Epidermal melanocyte (primary cell): ENCODE results near the gene CFAP97D2.
"Not testable (repeated sequence)": the region's sequence is repeated elsewhere in the genome, so short reads cannot be mapped to it uniquely, and the experiment has no call there.

Source experiments
- DNase-seq: peaks from one replicate; pipeline ENCODE4 v3.0.0; 2011; ENCODE audit warnings: low spot score; ENCODE audit not compliant: insufficient read length

CFAP97D2 gene

DNA sequence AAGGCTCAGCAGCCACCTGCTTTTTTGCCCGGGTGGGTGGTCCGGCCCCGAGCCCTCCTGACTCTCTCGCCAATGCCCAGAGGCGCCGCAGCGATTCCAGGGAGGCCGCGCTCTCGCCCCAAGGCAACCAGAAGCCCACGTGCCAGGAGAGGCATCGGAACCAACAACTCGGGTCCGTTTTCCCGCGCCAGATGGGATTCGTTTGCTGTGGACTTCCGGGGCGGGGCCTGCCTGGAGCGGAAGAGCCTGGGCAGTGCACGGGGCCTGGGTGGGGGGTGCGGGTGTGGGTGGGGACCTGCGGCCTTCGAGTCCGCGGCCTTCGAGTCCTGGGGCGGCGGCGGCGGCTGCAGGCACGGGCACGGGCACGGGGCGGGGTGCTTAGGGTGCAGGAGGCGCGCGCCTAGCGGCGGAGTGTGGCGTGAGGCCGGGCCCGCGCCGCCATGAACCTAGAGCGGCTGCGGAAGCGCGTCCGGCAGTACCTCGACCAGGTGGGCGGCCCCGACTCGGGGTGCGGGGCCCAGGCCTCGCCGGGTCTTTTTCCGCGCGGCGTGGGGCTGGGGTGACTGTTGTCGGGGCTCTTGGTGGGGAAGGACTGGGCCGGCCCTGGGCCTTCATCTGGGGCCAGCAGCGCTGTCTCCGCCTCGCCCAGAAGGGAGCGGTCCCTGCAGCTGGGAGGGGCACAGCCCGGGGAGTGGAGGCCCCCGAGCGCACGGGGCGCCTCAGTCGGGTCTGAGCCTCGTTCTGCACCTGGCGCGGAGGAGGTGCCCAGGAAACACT lies 55.8 kb downstream of the CFAP97D2 start, which contains the start of gene CDC16:
CDC16 (plus strand) TSS at position 253 of the 777 bp plus-strand sequence; CDS start at position 441, 188 bp downstream.
- peak; percentile 95 for DNase-seq

DNA sequence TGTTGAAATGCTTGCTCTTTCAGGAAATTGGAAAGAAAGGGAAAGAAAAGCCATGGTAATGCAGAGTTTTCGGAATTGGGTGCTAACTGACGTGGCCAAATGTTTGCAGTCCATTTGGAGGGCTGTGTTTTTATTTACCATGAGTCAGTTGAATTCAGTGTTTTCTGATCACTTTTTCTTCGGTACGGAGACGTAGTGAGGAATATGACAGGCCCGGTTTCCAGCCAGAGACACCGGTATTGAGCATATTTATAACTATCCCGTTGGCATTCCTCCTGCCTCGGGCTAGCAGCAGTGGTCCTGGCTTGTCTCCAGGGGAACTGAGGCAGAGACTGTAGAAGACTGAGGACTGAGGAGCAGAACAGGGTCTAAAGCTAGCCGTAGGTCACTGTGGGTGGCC lies 56.6 kb downstream of the CFAP97D2 start:
- no peak for DNase-seq

DNA sequence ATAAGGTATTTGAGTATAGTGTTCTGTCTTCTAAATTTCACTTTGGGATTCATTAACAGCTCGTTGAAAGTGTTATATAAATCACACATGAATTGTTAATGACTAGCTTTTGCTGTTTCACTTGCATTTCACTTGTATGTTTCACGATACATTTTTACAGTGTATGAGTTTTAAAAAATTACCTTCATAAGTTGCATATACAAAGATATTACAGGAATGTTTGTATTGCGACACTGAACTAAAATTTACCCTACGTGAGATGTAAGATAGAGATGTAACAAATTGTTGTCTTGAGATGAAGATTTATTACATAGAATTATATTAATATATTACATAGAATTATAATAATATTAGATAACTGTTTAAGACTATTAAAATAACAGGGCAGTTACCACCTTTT lies 57.2 kb downstream of the CFAP97D2 start:
- no peak for DNase-seq

DNA sequence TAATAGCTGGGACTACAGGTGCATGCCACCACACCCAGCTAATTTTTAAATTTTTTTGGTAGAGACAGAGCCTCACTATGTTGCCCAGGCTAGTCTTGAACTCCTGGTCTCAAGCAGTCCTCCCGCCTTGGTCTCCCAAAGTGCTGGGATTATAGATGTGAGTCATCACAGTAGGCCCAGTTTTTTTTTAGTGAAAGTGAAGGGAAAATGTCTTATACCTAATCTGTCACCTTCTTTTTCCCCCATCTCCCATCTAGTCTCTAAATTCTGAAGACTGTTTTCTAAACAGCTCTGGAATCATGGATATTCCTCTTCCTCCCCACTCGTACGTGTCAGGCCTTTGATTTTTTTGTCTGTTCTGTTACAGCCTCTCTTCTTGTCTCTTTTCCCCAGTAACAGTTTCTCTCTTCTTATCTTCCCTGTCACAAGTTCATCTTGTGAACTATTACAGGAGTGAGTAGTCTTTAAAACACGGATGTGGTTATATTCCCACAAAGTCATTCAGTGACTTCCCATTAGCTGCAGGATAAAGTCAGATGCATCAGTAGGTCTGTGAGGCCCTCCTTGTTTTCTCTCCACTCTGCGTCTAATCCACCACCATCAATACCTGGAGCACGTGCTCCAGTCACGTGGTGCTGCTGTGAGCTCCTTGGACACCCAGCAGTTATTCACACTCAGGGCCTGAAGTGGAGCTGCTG lies 58.5 kb downstream of the CFAP97D2 start:
- DNase-seq = no peak

DNA sequence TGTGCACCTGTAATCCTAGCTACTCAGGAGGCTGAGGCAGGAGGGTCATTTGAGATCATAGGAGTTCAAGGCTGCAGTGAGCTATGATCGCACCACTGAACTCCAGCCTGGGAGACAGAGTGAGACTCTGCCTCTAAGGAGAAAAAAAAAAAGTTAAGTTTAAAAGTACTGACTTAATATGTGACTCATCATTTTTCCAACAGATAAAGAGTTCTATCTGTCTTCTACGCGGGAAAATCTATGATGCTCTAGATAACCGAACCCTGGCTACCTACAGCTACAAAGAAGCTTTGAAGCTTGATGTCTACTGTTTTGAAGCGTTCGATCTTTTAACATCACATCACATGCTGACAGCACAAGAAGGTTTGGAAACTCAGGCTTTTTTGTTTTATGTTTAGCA lies 62.9 kb downstream of the CFAP97D2 start:
- DNase-seq = no peak

DNA sequence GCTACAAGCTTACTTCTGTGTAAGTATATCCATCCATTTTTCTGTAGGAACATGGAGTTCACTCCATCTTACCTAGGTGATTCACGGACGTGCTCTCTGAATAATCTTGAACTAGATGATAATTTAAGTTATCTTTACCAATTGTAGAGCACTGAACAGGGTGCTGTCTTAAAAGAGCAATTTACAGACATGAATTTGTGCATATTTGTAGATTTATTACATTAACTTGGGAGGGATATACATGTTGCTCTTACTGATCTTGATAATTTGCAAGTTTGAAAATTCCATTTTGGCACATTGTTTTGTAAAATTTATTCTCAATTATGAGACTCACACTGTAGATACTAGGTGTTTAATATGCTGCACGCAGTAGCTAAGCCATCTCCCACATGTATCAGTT lies 64.9 kb downstream of the CFAP97D2 start:
- no peak for DNase-seq

DNA sequence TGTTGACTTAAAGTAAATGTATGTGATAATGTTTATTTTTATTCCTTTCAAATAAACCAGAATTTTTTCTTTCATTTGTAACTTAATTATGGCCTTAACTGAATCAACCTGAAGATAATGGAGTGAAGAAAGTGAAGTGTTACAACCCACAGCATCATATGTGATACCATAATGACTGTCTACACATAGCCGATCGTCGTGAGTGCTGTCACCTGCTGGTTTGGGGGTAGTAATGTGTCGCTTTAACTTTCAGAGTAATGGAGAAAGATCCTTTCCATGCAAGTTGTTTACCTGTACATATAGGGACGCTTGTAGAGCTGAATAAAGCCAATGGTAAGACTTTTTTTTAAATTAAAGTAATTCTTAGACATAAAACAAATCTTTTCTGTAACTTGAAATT lies 65.6 kb downstream of the CFAP97D2 start:
- DNase-seq = no peak

DNA sequence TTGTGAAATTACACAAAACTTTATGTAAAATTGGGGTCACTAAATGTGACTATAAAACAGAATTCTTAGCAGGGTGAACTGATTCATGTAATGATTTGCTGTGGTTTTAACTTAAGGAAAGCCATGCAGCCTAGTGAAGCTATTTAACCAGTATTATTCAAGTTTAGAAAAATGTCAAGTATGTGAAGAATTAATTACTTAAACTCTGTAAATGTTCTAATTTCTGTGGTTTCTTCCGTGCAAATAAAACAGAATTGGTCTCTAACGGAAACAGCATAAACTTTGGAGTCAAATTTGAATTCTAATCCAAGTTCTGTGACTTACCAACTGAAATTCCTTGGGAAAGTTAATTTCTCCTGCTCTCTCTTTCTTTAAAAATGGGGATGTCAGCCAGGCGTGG lies 69.0 kb downstream of the CFAP97D2 start:
- no peak for DNase-seq

DNA sequence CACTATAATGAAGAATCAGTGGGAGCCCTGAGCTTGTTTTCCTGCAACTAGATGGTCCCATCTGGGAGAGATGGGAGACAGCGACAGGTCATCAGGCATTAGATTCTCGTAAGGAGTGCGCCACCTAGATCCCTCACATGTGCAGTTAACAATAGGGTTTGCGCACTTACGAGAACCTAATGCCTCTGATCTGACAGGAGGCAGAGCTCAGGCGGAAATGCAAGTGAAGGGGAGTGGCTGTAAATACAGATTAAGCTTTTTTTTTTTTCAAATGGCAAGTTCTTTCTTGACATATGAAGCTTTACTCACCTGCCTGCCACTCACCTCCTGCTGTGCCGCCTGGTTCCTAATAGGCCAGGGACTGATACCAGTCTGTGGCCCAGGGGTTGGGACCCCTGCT lies 70.0 kb downstream of the CFAP97D2 start:
- DNase-seq = no peak

DNA sequence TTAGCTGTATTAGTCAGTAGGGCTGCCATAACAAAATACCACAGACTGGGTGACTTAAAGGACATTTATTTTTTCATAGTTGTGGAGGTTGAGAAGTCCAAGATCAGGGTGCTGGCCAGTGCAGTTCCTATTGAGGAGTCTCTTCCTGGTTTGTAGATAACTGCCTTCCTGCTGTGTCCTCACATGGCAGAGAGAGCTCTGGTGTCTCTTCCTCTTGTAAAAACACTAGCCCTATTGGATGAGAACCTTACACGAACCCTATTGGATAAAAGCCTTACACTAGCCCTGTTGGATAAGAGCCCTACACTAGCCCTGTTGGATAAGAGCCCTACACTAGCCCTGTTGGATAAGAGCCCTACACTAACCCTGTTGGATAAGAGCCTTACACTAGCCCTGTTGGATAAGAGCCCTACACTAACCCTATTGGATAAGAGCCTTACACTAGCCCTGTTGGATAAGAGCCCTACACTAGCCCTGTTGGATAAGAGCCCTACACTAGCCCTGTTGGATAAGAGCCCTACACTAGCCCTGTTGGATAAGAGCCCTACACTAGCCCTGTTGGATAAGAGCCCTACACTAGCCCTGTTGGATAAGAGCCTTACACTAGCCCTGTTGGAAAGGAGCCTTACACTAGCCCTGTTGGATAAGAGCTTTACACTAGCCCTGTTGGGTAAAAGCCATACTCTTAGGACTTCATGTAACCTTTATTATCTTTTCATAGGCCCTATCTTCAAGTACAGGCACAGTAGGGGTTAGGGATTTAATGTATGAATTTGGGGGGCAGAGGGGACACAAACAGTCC lies 72.8 kb downstream of the CFAP97D2 start:
- not testable (repeated sequence) for DNase-seq

DNA sequence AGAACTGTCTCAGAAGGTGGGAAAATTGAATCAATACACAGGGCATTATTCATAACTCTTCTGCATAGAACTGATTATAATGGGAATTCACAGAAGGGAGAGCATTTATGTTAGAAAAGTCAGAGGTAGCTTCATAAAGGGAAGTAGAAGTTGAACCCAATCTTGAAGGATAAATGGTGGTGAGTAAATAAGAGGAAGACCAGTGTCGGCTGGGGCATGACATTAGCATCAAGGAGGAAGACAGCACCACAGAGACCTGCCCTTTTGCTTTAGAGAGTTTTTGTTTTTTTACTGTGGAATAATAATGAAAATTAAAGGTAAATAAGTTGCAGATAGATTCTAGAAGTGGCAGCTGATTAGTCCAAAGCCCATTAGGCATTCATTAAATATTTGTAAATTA lies 77.5 kb downstream of the CFAP97D2 start:
- no peak for DNase-seq

DNA sequence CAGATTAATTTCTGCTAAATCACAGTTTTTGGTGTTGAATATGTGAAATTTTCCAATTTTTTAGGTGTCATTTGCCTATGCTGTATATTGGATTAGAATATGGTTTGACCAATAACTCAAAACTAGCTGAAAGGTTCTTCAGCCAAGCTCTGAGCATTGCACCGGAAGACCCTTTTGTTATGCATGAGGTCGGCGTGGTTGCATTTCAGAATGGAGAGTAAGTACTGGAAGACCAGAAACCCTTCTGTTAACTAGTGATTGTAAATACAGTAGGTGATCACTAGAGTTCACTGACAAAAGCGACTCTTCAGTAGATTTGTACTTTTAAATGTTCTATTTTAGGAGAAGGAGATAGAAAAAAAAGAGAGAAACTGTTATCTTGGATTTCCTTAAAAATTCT lies 78.0 kb downstream of the CFAP97D2 start:
- no peak for DNase-seq

DNA sequence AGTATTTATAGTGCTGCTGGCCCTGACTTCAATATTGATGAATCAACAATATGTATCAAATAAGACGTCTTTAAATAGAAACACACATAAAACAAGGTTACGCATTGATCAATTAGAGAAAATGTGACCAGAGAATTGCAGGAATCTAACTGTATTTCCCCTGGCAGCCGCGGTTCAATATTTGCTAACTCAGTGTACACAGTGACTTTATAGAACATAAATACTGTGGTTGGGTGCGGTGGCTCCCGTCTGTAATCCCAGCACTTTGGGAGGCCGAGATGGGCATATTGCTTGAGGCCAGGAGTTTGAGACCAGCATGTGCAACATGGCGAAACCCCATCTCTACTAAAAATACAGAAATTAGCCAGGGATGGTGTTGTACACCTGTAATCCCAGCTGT lies 79.5 kb downstream of the CFAP97D2 start:
- DNase-seq = no peak

DNA sequence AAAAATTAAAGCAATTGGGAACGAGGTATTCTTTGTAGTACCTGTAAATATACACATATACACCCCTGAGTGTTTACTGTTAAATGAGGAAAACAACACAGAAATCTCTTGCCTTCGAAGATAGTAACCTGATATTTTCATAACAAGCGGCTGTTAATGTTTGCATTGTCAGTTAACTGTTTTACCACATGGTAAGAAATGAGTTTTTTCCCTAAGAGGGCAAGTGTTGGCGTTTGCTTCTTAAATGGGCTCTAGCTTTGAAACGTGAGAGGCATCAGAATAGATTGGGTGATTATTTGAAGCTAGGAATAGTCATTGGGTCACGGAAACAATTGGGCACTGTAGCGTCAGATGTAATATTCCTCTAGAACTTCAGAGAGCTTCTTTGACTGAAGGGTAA lies 80.3 kb downstream of the CFAP97D2 start:
- no peak for DNase-seq

DNA sequence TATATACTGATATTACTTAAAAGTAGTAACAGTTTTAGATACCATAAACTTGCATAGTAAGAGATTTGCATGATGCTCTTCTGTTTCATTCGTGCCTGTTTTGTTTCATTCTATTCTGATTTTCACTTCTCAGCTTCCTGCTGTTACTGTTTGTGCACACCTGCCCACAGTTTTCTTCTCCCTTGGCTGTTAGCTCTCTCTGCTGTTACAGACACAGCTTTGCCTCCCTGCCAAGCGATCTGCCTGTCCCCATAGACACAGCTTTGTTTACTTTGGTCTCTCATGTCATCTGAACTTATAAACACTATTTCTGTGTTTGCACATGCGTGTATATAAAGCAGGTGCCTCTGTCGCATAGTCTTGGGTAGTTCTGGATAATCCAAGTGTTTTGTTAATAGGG lies 80.9 kb downstream of the CFAP97D2 start:
- DNase-seq = no peak

DNA sequence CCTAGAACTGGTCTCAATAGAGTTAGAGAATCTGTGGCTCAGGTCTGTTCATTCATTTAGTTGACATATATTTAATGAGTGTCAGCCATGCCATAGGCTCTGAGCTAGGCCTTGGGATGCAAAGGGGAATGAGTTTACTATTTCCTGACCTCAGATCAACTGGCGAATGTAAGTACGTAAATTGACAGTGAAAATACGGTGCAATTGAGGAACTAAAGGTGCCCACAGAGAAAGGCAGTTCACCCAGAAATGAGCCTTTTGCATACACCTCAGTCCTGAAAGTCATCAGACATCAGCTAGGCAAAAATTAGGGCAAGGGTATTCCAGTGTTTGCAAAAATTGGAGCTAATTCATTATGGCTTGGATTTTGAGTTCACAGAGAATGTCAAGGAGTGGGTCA lies 81.8 kb downstream of the CFAP97D2 start:
- DNase-seq = no peak

DNA sequence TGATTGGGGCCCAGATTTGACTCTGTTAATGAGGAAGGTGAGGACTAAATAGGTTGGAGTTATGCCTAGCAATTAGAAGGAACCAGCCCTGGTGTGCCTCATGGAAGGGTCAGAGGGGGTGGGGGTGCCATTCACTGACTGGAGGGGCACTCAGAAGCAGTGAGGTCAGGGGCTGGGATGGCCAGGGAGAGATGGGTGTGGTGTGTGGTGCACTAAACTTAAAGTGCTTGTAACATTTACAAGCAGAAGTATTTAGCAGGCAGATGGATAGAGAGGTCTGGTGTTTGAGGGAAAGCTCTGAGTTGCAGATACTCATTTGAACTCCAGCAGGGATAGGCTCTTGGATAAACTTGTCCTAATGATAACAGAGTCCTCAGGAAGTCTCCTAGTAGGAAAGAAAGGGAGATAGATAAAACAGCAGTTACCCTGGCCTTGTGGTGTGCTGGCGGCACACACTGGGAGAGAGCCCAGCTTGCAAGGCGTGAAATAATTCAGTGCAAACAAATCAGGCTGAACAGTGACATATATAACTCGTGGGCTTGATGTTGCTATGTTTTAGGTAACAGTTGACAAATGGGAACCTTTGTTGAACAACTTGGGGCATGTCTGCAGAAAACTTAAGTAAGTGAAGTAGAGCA lies 82.4 kb downstream of the CFAP97D2 start:
- no peak for DNase-seq

DNA sequence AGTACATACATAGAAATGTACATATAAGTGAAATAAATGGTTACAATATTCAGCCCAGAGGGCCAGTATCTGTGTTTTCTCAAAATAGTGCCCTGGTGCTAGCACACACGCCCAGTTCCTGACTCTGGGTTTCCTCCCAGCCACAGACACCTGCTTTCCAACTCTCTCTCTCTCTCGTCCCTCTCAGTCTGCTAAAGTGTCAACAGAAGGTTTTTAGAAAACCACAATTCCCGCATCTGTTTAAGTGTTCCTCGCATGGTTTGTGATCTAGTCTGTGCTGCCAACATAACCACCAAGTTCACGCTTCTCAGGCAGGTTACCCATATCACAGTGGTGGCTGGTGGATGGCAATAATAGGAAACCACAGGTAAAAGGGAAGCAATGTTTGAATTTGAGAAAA lies 84.5 kb downstream of the CFAP97D2 start:
- DNase-seq = no peak

DNA sequence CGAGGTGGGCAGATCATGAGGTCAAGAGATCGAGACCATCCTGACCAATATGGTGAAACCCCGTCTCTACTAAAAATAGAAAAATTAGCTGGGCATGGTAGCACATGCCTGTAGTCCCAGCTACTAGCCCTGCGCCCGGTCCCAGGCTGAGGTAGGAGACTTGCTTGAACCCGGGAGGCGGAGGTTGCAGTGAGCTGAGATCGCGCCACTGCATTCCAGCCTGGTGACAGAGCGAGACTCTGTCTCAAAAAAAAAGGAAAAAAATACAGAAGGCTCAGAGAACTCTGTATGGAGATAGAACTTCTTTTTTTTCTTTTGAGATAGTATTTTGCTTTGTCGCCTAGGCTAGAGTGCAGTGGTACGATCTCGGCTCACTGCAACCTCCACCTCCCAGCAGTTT lies 85.3 kb downstream of the CFAP97D2 start:
- not testable (repeated sequence) for DNase-seq

DNA sequence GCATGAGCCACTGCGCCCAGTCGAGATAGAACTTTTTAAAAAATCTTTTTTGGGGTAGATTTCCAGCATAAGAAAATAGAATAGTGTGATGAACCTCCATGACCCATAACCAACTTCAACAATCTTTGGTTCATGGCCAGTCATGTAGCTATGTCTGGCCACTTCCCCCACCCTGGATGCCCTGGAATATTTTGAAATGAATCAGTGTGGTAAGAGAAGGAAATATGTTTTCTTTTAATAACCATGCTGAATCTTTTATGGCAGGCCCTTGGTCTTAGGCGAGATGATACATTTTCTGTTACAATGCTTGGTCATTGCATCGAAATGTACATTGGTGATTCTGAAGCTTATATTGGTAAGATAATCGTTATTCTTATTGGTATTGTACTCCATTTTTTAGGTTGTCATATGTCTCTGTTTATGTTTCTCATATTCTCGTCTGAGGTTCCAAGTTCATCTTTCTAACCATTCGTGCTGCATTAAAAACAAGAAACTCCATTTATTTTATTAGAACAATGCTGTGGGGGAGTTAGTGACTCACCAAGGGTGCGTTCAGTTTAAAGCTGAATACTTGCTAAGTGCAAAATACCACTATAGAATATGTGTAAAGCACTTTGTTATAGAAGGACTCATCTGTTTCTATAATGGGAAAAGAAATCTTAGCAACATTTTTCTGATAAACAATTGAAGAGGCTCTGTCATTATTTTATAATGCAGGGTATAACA lies 86.0 kb downstream of the CFAP97D2 start:
- DNase-seq = no peak

DNA sequence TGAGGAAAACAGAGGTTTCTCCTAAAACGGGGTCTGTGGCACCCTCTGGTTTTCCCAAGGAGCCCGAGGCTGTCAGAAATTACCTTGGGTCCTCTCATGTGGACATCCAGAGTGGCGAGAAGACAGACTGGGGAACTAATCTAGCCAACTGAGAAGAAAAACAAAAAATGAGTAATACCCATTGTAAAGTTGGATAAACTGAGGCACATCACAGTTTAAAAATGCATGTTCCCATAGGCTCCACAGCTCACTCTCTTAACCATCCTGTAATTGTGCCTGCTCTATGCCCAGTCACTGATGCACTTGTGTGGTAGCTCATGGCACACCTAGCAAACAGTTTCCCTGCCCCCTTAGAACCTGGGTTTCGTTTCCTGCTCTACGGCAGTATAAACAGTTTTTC lies 87.2 kb downstream of the CFAP97D2 start:
- no peak for DNase-seq
